NCI-H187 treated with DMSO at 0.1 percent for 48 hours (cell line): Measurements from ENCODE around the gene TDRD15.
"Not testable (repeated sequence)": the region's sequence is repeated elsewhere in the genome, so short reads cannot be mapped to it uniquely, and the experiment has no call there.

ENCODE experiments used
- DNase-seq: peaks from one replicate; lab custom pipeline; 2025; lab: John Stamatoyannopoulos, UW

TDRD15 gene

GRCh38 chr2:21146638-21147037 is 22.9 kb downstream of the TDRD15 start:
- no peak for DNase-seq

GRCh38 chr2:21148718-21149117 is 24.9 kb downstream of the TDRD15 start:
- no peak for DNase-seq

GRCh38 chr2:21151234-21151633 is 27.5 kb downstream of the TDRD15 start:
- DNase-seq, result not testable (repeated sequence)

GRCh38 chr2:21155365-21156136 is 31.8 kb downstream of the TDRD15 start:
- DNase-seq, result no peak

GRCh38 chr2:21161122-21161521 is 37.4 kb downstream of the TDRD15 start:
- no peak for DNase-seq

GRCh38 chr2:21161832-21162614 is 38.3 kb downstream of the TDRD15 start:
- no peak for DNase-seq

GRCh38 chr2:21162615-21162878 is 38.8 kb downstream of the TDRD15 start:
- DNase-seq, result no peak

- no peak for DNase-seq
These were observed 39.4 kb downstream of the TDRD15 start for GRCh38 chr2:21163213-21163612.

GRCh38 chr2:21165350-21165749 is 41.6 kb downstream of the TDRD15 start:
- no peak for DNase-seq

GRCh38 chr2:21175895-21176646 is 52.3 kb downstream of the TDRD15 start:
- no peak for DNase-seq

GRCh38 chr2:21181957-21182356 is 58.2 kb downstream of the TDRD15 start:
- no peak for DNase-seq

GRCh38 chr2:21183306-21183705 is 59.5 kb downstream of the TDRD15 start:
- no peak for DNase-seq

GRCh38 chr2:21183726-21184125 is 60.0 kb downstream of the TDRD15 start:
- no peak for DNase-seq

GRCh38 chr2:21191535-21191934 is 67.8 kb downstream of the TDRD15 start:
- no peak for DNase-seq
